ENCODE data around the gene GREB1L. TPM values are rescaled to one million over a fixed set of nuclear protein-coding genes. Genes with fewer than 3 reads are reported as not detected.

The GREB1L gene
- total RNA-seq, 1 donor from 2014 or later: 0.70 TPM

GRCh38 chr18:21453511-21453901 lies 211.5 kb downstream of the GREB1L start:
- DNase-seq (ENCODE audit: extremely low spot score, unreplicated experiment): no peak
- Mint-ChIP-seq H3K36me3 (ENCODE audit: unreplicated experiment) (no peaks in the 10 kb centered on the region), H3K27ac (ENCODE audit: unreplicated experiment) (no peak overlapping the region), H3K27me3 (ENCODE audit: unreplicated experiment) (peaks cover 35% of the 10 kb centered on the region), H3K9me3 (ENCODE audit: unreplicated experiment) (no peaks in the 10 kb centered on the region), H3K4me1 (ENCODE audit: unreplicated experiment) (peaks cover 15% of the 10 kb centered on the region), H3K4me3 (ENCODE audit: unreplicated experiment) (no peak overlapping the region)
- TF ChIP-seq, protein P1, sequence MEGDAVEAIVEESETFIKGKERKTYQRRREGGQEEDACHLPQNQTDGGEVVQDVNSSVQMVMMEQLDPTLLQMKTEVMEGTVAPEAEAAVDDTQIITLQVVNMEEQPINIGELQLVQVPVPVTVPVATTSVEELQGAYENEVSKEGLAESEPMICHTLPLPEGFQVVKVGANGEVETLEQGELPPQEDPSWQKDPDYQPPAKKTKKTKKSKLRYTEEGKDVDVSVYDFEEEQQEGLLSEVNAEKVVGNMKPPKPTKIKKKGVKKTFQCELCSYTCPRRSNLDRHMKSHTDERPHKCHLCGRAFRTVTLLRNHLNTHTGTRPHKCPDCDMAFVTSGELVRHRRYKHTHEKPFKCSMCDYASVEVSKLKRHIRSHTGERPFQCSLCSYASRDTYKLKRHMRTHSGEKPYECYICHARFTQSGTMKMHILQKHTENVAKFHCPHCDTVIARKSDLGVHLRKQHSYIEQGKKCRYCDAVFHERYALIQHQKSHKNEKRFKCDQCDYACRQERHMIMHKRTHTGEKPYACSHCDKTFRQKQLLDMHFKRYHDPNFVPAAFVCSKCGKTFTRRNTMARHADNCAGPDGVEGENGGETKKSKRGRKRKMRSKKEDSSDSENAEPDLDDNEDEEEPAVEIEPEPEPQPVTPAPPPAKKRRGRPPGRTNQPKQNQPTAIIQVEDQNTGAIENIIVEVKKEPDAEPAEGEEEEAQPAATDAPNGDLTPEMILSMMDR (IDR thresholded peaks at IDR 0.05): no peak

- no peak for DNase-seq (ENCODE audit: extremely low spot score, unreplicated experiment)
- TF ChIP-seq, protein P1 (IDR thresholded peaks at IDR 0.05): no peak
- Mint-ChIP-seq H3K36me3 (ENCODE audit: unreplicated experiment) (no peaks in the 10 kb centered on the region), H3K4me3 (ENCODE audit: unreplicated experiment) (no peak overlapping the region), H3K27me3 (ENCODE audit: unreplicated experiment) (peaks cover 24% of the 10 kb centered on the region), H3K9me3 (ENCODE audit: unreplicated experiment) (no peaks in the 10 kb centered on the region), H3K4me1 (ENCODE audit: unreplicated experiment) (peaks cover 18% of the 10 kb centered on the region), H3K27ac (ENCODE audit: unreplicated experiment) (no peak overlapping the region)
Measured at GRCh38 chr18:21454725-21455124, 212.7 kb downstream of the GREB1L start.

GRCh38 chr18:21456428-21457178 lies 214.6 kb downstream of the GREB1L start:
- H3K27ac Mint-ChIP-seq (ENCODE audit: unreplicated experiment): no peak overlapping the region
- DNase-seq (ENCODE audit: extremely low spot score, unreplicated experiment): no peak
- peaks cover 20% of the 10 kb centered on the region for H3K27me3 Mint-ChIP-seq (ENCODE audit: unreplicated experiment)
- peaks cover 18% of the 10 kb centered on the region for H3K4me1 Mint-ChIP-seq (ENCODE audit: unreplicated experiment)
- no peak overlapping the region for H3K4me3 Mint-ChIP-seq (ENCODE audit: unreplicated experiment)
- TF ChIP-seq, protein P1 (IDR thresholded peaks at IDR 0.05): no peak
- H3K36me3 Mint-ChIP-seq (ENCODE audit: unreplicated experiment): no peaks in the 10 kb centered on the region
- H3K9me3 Mint-ChIP-seq (ENCODE audit: unreplicated experiment): no peaks in the 10 kb centered on the region

- TF ChIP-seq, protein P1 (IDR thresholded peaks at IDR 0.05): no peak
- no peaks in the 10 kb centered on the region for H3K36me3 Mint-ChIP-seq (ENCODE audit: unreplicated experiment)
- no peak for DNase-seq (ENCODE audit: extremely low spot score, unreplicated experiment)
- peaks cover 20% of the 10 kb centered on the region for H3K27me3 Mint-ChIP-seq (ENCODE audit: unreplicated experiment)
- no peak overlapping the region for H3K27ac Mint-ChIP-seq (ENCODE audit: unreplicated experiment)
- no peaks in the 10 kb centered on the region for H3K9me3 Mint-ChIP-seq (ENCODE audit: unreplicated experiment)
- H3K4me3 Mint-ChIP-seq (ENCODE audit: unreplicated experiment): no peak overlapping the region
- peaks cover 18% of the 10 kb centered on the region for H3K4me1 Mint-ChIP-seq (ENCODE audit: unreplicated experiment)
Measured at GRCh38 chr18:21457179-21457535, 215.1 kb downstream of the GREB1L start.

DNA sequence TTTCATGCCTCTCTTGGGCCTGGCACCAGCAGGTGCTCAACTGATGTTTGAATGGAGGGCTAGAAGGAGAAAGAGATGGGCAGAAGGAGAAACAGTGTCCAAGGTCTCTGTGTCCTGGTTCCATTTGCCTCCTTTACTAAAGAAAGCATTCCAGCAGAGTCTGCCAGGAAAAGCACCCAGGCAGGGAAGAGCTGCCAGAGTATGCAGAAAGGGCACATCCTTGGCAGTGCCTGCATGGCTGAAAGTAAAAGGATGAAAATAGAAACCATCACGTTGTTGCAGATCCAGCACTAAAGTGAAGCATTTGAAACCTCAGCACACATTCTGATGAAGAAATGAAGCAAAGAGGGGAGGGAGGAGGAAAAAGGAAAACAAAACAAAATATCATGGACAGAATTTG lies 216.3 kb downstream of the GREB1L start:
- H3K4me3 Mint-ChIP-seq (ENCODE audit: unreplicated experiment): no peak overlapping the region
- H3K27ac Mint-ChIP-seq (ENCODE audit: unreplicated experiment): no peak overlapping the region
- no peak for DNase-seq (ENCODE audit: extremely low spot score, unreplicated experiment)
- no peaks in the 10 kb centered on the region for H3K36me3 Mint-ChIP-seq (ENCODE audit: unreplicated experiment)
- H3K9me3 Mint-ChIP-seq (ENCODE audit: unreplicated experiment): no peaks in the 10 kb centered on the region
- TF ChIP-seq, protein P1 (IDR thresholded peaks at IDR 0.05): no peak
- peaks cover 15% of the 10 kb centered on the region for H3K4me1 Mint-ChIP-seq (ENCODE audit: unreplicated experiment)
- peaks cover 14% of the 10 kb centered on the region for H3K27me3 Mint-ChIP-seq (ENCODE audit: unreplicated experiment)

Measured in osteocyte (in vitro differentiated cells).